ENCODE results near the gene LNX2.

LNX2 gene

GRCh38 chr13:27605610-27606200 is 14.6 kb downstream of the LNX2 start:
- DNase-seq, result no peak

GRCh38 chr13:27605099-27605498 is 15.2 kb downstream of the LNX2 start:
- DNase-seq, result no peak

DNA sequence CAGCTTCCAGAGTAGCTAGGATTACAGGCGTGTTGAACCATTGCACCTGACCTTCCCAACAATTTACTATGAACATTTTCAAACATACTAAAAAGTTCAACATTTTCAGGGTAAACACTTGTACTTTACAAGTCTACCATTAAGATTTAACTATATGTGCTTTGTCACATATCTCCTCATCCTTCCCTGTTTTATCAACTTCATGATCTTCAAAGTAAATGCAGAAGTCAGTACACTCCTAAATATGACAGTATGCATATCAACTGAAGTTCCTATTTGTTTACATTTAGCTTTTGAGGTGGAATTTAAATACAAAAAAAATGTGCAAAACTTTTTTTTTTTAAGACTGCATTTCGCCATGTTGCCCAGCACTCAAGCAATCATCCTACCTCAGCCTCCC is 18.5 kb downstream of the LNX2 start:
- DNase-seq, result no peak

DNA sequence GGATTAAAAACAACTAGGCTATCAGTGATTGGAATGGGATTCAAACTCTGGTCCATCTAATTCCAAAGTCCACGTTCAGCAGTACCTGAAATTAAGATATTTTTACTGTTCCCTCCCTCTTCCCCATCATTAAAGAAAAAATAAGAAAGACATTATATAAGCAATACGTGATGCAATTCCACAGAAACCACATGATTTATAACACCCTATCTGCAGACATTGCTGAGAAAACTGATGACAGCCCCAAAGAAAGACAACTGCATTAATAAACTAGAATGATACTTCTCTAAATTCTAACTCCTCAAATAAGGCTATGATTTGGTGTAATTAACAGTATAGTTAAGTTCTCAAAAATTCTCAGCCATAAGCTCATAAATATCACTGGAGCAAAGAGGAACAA is 19.1 kb downstream of the LNX2 start:
- DNase-seq, result no peak

DNA sequence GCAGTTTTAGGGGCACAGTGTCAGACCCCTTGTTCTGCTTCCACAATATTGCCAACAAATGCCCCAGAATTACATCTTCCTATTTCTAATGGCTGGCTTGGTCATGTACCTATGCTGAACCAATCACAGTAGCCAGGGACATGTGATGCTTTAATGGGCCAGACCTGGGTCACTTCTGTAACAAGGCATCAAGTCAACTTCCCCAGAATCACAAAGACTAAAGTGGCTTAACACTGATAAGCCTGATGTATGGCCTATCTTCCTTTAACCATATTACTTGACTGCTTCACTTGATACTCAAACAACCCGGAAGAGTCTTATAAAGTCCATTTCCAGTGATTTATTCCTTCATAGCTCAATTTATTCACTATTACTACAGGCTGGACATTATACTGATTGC is 19.6 kb downstream of the LNX2 start:
- DNase-seq, result no peak

GRCh38 chr13:27599845-27600553 is 20.3 kb downstream of the LNX2 start:
- peak in 1 of 5 experiments; percentile 64 for DNase-seq

GRCh38 chr13:27599096-27599495 is 21.2 kb downstream of the LNX2 start:
- DNase-seq, result no peak

GRCh38 chr13:27595055-27595811 is 25.1 kb downstream of the LNX2 start:
- DNase-seq, result peak in 1 of 5 experiments; percentile 45

DNA sequence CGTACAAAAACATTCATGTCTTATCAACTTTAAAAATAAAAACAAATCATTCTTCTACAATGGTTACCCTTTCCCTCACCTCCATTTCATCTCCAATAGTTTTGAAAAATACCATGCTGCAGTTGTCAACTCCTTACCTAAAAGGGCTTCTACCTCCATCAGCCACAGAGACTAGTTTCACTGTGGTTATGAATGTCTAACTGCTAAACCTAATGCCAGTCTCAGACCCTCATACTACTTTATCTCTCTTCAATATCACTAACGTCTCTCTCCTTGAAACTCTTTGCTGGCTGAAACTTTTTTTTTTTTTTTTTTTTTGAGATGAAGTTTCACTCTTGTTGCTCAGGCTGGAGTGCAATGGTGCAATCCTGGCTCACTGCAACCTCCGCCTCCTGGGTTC is 27.1 kb downstream of the LNX2 start:
- DNase-seq, result peak in 1 of 5 experiments; percentile 86

DNA sequence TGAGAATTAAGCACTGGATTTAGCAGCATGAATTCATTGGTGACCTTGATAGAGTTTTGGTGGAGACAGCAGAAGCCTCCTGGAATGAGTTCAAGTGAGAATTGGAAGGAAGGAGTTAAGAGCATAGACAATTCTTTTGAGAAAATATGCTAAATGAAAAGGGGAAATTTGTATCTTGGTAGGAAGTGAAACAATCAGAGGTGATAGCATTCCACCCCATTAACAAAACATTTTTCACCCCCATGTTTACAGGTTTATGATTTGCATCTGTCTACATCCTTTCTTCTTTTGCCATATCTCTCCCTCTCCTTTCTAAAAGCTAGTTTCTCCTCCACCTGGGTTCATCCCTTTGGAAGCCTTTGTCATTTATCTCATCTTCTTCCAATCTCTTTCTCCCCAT is 27.5 kb downstream of the LNX2 start:
- DNase-seq, result no peak

DNA sequence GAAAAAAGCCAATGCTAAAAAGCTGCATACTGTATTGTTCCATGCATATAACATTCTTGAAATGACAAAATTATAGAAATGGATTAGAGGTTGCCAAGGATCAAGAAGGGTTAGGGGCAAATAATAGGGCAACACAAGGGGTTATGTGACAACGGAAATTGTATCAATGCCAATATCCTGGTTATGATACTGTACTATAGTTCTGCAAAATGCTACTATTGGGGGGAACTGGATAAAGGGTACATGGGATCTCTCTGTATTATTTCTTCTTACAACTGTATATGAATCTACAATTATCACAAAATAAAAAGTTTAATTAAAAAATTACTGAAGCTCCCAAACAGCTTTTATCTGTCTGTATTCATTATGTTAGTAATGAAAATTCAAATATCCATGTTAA is 31.9 kb downstream of the LNX2 start:
- DNase-seq, result no peak

DNA sequence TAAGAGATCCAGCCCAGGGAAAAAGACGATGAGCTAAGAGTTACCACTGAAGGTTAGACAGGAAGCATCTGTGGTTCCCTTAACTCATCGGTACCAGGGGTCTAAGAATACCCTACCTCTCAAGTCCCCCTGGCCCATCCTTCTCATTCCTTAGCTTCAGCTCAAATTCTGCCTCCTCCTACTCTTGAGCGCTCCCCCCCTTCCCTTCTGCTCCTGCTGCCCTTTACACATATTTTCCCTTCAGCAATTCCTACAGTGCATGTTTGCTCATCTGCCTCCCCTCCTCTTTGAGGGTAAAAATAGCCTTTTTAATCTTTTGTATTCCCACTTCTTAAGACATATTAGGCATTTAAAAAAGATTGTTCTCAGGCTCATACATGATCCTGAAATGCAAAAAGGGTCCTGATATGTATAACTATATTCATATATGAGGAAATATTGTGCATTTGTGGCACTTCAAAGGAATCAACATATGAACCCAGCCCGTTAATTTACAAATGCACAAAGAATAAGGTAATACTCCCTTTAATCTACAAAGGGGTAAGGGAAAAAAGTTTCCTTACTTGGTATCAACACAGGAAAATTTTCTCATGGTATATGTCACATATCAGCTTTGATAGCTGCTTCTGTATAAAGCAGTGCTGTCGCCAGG is 33.1 kb downstream of the LNX2 start:
- DNase-seq, result no peak

- DNase-seq, result no peak
Observed at GRCh38 chr13:27583645-27584044, 36.7 kb downstream of the LNX2 start.

DNA sequence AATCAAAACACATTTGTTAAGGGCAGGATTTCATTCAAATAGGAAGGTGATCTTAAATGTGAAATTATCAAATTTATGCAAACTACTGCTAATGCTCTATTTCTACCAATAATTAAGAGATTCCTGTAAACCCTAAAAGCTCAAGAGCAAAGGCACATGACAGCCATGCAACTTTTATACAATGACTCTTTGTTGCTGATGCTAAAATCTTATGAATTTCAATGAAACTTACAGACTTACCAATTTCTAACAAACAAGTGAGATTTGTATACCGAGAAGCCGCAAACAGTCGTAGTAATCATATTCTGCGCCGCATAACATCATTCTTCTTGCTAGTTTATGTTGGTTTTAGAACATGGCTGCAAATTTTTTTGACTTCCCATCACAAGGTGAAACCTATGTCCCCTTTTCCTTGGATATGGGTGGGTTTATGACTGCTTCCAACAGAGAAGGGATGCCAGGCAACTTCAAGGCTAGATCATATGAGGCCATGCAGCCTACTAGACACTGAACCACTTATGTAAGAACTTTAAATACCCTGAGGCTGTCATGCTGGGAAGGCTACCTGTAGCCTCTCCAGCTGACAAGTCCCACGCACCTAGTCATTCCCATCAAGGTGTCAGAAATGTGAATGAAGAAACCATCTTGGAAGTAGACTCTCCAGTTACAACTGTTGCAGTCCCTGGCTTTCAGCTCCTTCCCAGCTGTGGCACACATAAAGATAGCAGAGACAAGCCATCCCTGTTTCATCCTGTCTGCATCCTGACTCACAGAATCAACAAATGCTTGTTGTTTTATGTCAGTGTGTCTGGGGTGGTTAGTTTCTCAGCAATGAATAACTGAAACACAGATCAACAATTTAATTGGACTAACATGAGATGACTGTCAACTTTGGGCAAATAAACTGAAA is 42.0 kb downstream of the LNX2 start:
- no peak for DNase-seq

DNA sequence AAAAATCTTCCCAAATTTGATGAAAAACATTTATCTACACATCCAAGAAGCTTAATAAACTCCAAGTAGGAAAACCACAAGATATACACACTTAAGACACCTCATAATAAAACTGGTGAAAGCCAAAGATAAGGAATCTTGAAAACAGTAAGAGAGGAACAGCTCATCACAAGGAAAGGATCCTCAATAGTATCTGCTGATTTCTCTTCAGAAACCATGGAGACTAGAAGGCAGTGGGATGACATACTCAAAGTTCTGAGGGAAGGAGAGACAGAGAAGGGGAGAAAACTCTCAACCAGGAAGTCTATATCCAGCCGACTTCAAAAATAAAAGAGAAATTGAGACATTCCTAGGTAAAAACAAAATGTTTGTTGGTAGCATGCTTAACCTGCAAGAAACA is 45.7 kb downstream of the LNX2 start:
- DNase-seq, result no peak

- DNase-seq, result peak in 1 of 5 experiments; percentile 18
Observed at GRCh38 chr13:27573265-27573664, 47.1 kb downstream of the LNX2 start.

DNA sequence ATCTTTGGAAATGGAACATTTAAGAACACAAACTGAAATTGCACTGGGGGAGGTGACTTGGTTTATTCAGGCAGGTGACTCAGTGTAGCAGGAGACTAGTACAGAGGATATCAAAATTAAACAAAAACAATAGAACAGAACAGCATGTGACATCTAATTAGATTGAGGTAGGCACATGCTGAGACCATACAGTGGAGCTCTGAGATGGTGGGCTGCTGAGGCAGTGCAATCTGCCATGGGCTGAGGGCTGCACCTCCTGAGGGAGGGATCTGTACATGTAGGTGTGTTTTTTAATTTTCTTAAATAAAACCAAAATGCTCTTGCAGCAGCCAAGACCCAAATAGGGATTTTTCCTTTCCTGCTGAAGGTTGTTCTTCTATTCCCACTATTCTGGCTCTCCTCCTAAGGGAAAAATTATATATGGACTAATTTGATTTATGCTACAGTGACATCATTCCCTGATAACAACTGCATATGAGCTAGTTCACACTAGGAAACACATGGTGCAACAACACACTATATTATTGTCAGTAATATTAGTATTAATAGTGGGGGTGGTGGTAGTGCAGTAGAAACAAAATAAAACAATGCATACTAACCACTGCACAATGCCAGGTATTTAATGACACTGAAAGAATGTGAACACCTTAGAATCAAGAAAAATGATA is 48.0 kb downstream of the LNX2 start:
- DNase-seq, result no peak

DNA sequence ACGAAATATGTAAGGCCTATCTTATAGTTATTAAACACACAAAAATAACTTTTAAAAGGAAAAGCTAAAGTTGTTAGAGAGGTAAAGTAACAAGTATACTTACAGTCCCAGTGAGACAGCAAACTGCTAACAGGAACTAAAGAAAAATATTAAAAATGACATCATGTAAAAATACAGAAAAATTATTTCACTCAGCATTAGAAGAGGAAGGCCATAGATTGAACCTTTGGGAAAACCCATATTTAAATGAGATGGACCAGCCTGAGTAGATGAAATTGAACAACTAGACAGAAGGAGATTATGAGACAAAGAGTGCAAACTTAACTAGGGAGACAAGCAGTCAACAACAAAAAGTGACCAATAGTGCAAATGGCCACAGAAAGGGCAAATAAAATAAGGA is 49.4 kb downstream of the LNX2 start:
- DNase-seq, result no peak

DNA sequence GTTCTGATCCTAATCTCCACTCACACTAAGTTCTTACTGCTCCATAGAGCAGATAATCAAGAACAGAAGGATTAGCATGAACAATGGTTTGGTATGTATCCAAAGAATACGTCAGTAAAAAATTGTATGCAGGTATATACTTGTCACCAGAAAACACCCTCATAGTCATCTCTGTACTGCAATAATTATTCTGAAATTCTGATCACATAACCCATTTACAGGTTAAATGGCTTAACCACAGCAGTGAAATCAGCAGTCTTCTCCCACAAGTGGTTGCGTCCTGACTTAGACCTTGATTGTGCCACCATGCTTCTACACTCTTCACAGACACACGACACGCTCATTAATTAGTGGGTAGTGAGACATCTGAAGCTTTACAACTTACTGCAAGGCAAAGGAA is 50.9 kb downstream of the LNX2 start:
- DNase-seq, result peak in 1 of 5 experiments; percentile 59

DNA sequence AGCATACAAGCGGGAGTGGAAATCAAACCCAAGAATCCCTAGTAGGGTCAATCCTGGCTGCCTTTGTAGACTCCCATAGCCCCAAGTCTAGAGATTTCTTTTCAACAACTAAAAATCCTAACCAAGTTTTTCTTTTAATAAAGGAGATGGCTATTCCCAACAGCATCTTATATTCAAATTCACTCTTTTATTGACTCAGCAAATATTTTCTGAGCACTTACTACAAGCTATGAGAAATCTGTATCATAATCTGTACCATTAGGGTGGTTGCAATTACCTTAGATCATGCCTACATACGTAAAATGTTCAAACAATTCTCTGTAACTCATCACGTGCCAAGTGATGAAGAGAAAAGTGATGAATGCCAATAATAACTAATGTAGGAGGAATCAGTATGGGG is 54.5 kb downstream of the LNX2 start:
- no peak for DNase-seq

DNA sequence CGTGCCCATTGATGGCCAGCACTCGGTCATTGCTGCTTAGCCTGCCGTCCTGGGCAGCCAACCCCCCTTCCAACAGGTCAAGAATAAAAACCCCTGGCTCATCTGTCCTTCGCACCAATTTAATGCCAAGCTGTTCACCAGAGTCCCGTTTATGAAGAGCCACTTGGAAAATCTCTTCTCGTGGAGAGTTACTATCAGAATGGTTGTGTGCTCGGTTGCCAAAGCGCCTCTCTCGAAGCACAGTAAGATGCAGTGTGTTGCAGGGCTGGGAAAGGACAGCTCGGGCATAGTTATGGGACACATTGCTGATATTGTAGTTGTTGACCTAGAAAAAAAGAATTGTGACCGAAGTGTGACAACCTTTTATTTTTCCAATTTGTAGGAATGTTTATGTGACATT is 57.9 kb downstream of the LNX2 start:
- DNase-seq, result no peak

- DNase-seq, result peak in 2 of 5 experiments; percentile 37 to 53
Observed at GRCh38 chr13:27559719-27560118, 60.6 kb downstream of the LNX2 start.
